ENCODE data around the gene CD4. TPM values are rescaled to one million over a fixed set of nuclear protein-coding genes. Genes with fewer than 3 reads are reported as not detected.

The CD4 gene
- total RNA-seq, 1 experiment from 2014 or later, result 0.42 TPM

DNA sequence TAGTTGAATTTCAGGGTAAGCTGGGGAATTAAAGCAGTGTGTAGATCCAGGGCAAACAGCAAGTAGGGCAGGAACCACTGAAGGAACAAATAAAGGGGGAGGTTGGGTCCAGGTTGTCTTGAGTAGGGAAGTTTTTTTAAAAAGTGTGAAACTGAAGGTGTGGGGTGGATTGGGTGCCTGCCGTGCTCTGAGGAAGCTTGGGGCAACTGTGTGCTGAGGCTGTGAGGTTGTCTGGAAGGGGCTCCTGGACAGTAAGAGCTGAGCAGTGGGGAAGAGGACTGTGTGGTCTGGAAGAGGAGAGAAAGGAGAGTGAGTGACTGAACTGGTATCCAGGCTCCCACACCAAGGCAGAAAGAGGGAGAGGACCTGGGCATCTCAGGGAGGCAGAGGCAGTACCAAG, 21.4 kb downstream of the CD4 start:
- Histone ChIP-seq H3K4me1 (ENCODE audit: control insufficient read depth in 1 of 2, insufficient read depth in 2 of 2, low read length in 2 of 2) (peaks cover 2 to 8% of the 10 kb centered on the region in 2 experiments; a peak in 3 of 4 replicates), H4K20me1 (ENCODE audit: insufficient read depth) (no peaks in the 10 kb centered on the region), H3K36me3 (ENCODE audit: control insufficient read depth in 1 of 2, insufficient read depth in 2 of 2, low read length in 2 of 2) (no peaks in the 10 kb centered on the region), H3K27me3 (ENCODE audit: insufficient read depth, low read length) (no peaks in the 10 kb centered on the region), H3K27ac (ENCODE audit: low read depth, low read length) (no peak overlapping the region), H3K79me2 (ENCODE audit: insufficient read depth, low read length) (no peaks in the 10 kb centered on the region), H2AFZ (ENCODE audit: low read depth, low read length, poor library complexity, severe bottlenecking) (no peak overlapping the region), H3K9me2 (ENCODE audit: insufficient read depth) (no peaks in the 10 kb centered on the region), H3K4me2 (ENCODE audit: low read length) (no peak overlapping the region), H3K9me3 (ENCODE audit: control insufficient read depth in 1 of 2, insufficient read depth in 1 of 2, low read depth in 1 of 2, low read length in 2 of 2) (no peaks in the 10 kb centered on the region), H3K9ac (ENCODE audit: low read length) (no peak overlapping the region), H3K4me3 (replicated peaks in 1 of 2; ENCODE audit: low read depth in 1 of 2, low read length in 2 of 2) (no peak overlapping the region)
- ATAC-seq (no peak), DNase-seq (ENCODE audit: low read depth, low spot score) (no peak)
- TF ChIP-seq CEBPB (IDR thresholded peaks at IDR 0.05; ENCODE audit: low read depth), result no peak
- TF ChIP-seq EZH2 (IDR thresholded peaks at IDR 0.05), result no peak
- no peak for TF ChIP-seq ZBTB33 (IDR thresholded peaks at IDR 0.05; ENCODE audit: extremely low read depth, insufficient replicate concordance, low read length)
- TF ChIP-seq JUND (IDR thresholded peaks at IDR 0.05), result no peak
- TF ChIP-seq, protein P1, sequence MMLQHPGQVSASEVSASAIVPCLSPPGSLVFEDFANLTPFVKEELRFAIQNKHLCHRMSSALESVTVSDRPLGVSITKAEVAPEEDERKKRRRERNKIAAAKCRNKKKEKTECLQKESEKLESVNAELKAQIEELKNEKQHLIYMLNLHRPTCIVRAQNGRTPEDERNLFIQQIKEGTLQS (IDR thresholded peaks at IDR 0.05), result no peak
- no peak for TF ChIP-seq EZH2phosphoT487 (IDR thresholded peaks at IDR 0.05; ENCODE audit: borderline replicate concordance)
- TF ChIP-seq, protein P2, sequence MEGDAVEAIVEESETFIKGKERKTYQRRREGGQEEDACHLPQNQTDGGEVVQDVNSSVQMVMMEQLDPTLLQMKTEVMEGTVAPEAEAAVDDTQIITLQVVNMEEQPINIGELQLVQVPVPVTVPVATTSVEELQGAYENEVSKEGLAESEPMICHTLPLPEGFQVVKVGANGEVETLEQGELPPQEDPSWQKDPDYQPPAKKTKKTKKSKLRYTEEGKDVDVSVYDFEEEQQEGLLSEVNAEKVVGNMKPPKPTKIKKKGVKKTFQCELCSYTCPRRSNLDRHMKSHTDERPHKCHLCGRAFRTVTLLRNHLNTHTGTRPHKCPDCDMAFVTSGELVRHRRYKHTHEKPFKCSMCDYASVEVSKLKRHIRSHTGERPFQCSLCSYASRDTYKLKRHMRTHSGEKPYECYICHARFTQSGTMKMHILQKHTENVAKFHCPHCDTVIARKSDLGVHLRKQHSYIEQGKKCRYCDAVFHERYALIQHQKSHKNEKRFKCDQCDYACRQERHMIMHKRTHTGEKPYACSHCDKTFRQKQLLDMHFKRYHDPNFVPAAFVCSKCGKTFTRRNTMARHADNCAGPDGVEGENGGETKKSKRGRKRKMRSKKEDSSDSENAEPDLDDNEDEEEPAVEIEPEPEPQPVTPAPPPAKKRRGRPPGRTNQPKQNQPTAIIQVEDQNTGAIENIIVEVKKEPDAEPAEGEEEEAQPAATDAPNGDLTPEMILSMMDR (IDR thresholded peaks at IDR 0.05 in 2 of 3, conservative IDR thresholded peaks at IDR 0.05 in 1 of 3; ENCODE audit: borderline replicate concordance in 1 of 3, insufficient read depth in 1 of 3, low read depth in 2 of 3, low read length in 2 of 3), result no peak
- CTCF ChIA-PET, result no interaction called here
- no TSS peak for BruUV-seq (replicated peaks)
- POLR2A ChIA-PET, result no interaction called here
- intact Hi-C loops (cut with micrococcal nuclease), result no loop called here
- RAD21 ChIA-PET (ENCODE audit: low non-redundant PET in 1 of 2, low total read pairs in 2 of 2, uncharacterized antibody in 2 of 2, unreplicated experiment in 2 of 2), result no interaction called here
